Measurements from ENCODE around the gene ARMCX6. TPM values are rescaled to one million over a fixed set of nuclear protein-coding genes. Genes with fewer than 3 reads are reported as not detected.

The ARMCX6 gene
- total RNA-seq, 3 donors from 2014 or later = 53.1 to 60.5 (median 53.4) TPM

GRCh38 chrX:101595739-101596419 is 21.9 kb downstream of the ARMCX6 start:
- H3K9me3 Mint-ChIP-seq = no peaks in the 10 kb centered on the region
- H3K27me3 Mint-ChIP-seq (ENCODE audit: low read depth) = peaks cover 19% of the 10 kb centered on the region
- ATAC-seq (peak; percentile 72 to 73), DNase-seq (no peak)
- H3K4me3 Mint-ChIP-seq = no peak overlapping the region
- no peaks in the 10 kb centered on the region for H3K36me3 Mint-ChIP-seq (ENCODE audit: insufficient read depth)
- no peaks in the 10 kb centered on the region for H3K4me1 Mint-ChIP-seq (ENCODE audit: low read depth)

Other genes starting within 250 kb of the ARMCX6 start
- 1 to 10 TPM in 2 of 3 donors, under 1 TPM in 1; 0.61 to 3.4 (median 2.3) TPM for gene BTK, start 231.8 kb downstream of the ARMCX6 start, total RNA-seq
- 100 to 1,000 TPM; 451 to 525 (median 514) TPM for gene RPL36A, start 227.0 kb downstream of the ARMCX6 start, total RNA-seq
- gene GLA, start 210.1 kb downstream of the ARMCX6 start, total RNA-seq = 10 to 100 TPM; 49.6 to 70.8 (median 62.4) TPM
- 10 to 100 TPM; 25.3 to 28.7 (median 26.5) TPM for gene HNRNPH2, start 209.8 kb downstream of the ARMCX6 start, total RNA-seq
- 1 to 10 TPM; 2.7 to 4.6 (median 3.6) TPM for gene ARMCX4, start 132.5 kb downstream of the ARMCX6 start, total RNA-seq
- gene ARMCX1, start 67.5 kb downstream of the ARMCX6 start, total RNA-seq = 1 to 10 TPM; 1.2 to 4.8 (median 3.5) TPM
- gene ARMCX3, start 5.2 kb upstream of the ARMCX6 start, total RNA-seq = 10 to 100 TPM; 31.2 to 38.4 (median 32.0) TPM
- 1 to 10 TPM; 3.1 to 4.1 (median 3.1) TPM for gene ARMCX2, start 41.9 kb upstream of the ARMCX6 start, total RNA-seq